Transverse colon (tissue), 4 donors: Measurements from ENCODE around the gene PTCH1.

Experiments
- POLR2A ChIP-seq: fragments of 450-650 bp; IDR thresholded peaks from one replicate; pipeline ENCODE4 v1.6.1; 2016; ENCODE audit warnings: antibody characterized with exemption, mild to moderate bottlenecking, moderate library complexity
- POLR2AphosphoS5 ChIP-seq, 3 donors: sonication (generic); formaldehyde crosslinking; IDR thresholded peaks; one replicate each; pipeline ENCODE4 v1.6.1; 2016; ENCODE audit warnings: antibody characterized with exemption in 3 of 3
- TF ChIP-seq, protein P1 (sequence below), 5 experiments: fragments of 200-600 bp in 3 of 5; fragments of 450-650 bp in 2 of 5; sonication (generic) in 3 of 5; IDR thresholded peaks; 1 replicate in 2 of 5; 2 replicates in 3 of 5; pipeline ENCODE4 v1.5.1; 2016 to 2017; ENCODE audit warnings: antibody characterized with exemption in 5 of 5, inconsistent platforms in 3 of 5, mild to moderate bottlenecking in 2 of 5, moderate library complexity in 1 of 5

DNA sequence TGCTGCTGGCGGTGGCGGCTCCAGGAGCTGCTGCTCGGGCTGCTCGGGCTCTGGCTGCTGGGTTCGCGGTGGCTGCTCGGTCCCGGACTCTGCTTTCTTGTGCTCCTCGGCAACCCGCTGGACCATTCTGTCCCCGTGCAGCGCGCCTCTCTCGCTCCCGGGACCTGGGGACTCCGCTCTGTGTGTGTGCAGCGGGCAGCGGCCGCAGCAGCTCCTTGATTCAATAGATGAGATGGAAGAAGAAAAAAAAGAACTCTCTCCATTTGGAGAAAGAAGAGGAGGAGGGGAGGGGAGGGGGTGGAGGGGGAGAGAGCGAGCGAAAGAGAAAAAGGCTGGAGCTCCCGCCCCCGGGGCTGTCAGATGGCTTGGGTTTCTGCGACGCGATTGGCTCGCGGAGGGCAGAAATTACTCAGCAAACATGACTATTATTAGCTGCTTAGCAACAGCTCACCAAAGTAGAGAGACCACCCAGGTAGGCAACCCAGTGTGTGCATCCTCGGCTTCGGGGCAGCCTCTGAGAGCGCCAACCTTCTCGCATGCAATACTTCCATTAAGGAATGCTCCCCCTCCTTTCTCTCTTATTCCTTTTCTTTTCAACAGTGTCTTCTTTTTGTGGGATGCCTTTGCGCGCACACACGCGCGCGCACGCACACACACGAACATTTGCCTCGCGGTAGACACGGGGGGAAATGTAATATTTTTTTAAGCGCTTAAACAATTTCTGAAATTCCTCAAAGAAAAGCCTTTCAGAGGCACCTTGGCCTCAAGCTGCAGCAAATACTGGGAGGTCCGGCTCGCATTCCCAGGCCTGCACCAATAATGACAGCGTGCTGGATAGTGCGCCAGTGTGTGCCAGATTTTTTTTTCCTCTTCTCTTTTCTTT is 7.6 kb downstream of the PTCH1 start:
- TF ChIP-seq, protein P1, sequence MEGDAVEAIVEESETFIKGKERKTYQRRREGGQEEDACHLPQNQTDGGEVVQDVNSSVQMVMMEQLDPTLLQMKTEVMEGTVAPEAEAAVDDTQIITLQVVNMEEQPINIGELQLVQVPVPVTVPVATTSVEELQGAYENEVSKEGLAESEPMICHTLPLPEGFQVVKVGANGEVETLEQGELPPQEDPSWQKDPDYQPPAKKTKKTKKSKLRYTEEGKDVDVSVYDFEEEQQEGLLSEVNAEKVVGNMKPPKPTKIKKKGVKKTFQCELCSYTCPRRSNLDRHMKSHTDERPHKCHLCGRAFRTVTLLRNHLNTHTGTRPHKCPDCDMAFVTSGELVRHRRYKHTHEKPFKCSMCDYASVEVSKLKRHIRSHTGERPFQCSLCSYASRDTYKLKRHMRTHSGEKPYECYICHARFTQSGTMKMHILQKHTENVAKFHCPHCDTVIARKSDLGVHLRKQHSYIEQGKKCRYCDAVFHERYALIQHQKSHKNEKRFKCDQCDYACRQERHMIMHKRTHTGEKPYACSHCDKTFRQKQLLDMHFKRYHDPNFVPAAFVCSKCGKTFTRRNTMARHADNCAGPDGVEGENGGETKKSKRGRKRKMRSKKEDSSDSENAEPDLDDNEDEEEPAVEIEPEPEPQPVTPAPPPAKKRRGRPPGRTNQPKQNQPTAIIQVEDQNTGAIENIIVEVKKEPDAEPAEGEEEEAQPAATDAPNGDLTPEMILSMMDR (IDR thresholded peaks at IDR 0.05): no peak
- TF ChIP-seq POLR2AphosphoS5 (IDR thresholded peaks at IDR 0.05): peak; percentile 11 to 46 (median 39)
- peak; percentile 27 for TF ChIP-seq POLR2A
